HG02943 (cell line): Measurements from ENCODE around the gene HMGB2.

ENCODE experiments used
- ATAC-seq: cut with Tn5 transposase; IDR thresholded peaks from one replicate; pipeline ENCODE4 v1.9.1; 2021; ENCODE audit warnings: mild to moderate bottlenecking, low read depth, moderate library complexity; ENCODE audit not compliant: unreplicated experiment

HMGB2 gene

DNA sequence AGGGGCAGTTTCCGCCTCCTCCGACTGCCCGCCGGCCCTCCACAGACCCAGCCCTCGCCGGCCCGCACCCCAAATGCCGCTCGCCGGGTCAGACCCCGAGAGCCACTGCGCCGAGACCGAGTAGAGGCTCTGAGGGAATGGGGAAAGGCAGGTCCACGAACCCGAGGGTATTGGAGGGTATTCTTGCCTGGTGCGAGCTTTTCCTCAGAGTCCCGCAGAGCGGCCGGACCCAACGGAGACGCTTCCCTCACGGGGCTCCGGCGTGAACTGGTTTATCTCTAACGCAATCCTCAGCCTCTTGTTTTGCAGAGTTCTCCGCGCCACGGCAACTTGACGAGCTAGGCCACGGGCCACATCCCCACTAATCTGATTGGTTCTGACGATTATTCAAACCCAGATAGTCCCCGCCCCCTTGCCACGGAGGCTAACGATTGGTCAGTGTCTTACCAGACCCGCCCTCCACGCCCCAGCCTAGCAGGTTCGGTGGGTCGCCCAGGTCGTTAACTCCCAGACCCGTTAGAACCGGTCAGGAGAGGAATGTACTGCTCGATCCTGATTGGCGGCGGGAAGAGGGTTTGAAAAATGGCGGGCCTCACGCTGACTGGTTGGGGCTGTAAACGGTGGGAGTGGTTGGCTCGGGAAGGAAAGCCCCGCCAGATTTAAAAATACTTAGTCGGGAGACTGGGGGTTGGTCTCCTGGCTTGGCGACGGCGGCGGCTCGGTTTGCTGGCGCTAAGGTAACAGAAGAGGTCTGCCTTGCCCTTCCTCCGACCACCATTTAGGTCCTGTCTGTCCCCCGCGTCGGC lies at the start of gene HMGB2:
TSS of gene HMGB2 (minus strand) at position 274 of the 806 bp plus-strand sequence. CDS start 709 bp downstream, outside the sequence.
- ATAC-seq, result peak; percentile 92

DNA sequence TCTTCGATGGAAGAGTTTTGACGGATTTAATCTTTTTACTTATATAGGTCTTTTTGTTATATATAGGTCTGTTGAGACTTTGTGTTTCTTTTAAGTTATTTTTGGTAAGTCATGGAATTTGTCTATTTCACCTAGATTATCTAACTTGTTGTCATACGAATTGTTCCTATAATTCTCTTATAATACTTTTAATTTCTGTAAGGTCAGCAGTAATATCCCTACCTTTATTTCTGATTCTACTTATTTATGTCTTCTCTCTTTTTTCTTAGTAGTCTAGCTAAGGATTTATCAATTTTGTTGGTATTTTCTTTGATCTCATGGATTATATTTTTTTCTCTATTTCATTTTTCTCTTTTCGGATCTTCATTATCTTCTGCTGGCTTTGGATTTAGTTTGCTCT lies 48.2 kb upstream of the HMGB2 start:
- ATAC-seq, result no peak

DNA sequence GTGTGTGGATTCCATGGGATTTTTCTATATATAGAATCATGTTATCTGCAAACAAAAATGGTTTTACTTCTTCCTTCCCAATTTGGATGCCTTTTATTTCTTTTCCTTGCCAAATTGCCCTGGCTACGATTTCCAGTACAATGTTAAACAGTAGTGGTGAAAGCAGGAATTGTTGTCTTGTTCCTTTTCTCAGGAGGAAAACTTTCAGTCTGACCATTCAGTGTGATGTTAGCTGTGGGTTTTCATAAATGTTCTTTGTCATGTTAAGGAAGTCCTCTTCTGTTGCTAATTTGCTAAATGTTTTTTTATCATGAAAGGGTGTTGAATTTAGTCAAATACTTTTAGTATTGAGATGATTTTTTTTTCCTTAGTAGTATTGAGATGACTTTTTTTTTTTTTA lies 47.5 kb upstream of the HMGB2 start:
- no peak for ATAC-seq

DNA sequence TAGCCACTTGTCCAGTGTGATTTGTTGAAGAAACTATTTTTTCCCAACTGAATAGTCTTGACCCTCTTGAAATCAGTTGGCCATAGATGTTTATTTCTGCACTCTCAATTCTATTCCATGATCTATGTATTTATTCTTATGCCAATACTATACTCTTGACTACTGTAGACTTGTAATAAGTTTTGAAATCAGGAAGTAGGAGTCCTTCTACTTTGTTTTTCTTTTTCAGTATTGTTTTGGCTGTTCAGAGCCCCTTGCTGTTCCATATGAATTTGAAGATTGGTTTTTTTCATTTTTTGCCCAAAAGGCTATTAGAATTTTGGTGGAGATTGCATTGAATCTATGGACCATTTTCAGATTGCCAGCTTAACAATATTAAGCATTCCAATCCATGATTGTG lies 46.8 kb upstream of the HMGB2 start:
- no peak for ATAC-seq

DNA sequence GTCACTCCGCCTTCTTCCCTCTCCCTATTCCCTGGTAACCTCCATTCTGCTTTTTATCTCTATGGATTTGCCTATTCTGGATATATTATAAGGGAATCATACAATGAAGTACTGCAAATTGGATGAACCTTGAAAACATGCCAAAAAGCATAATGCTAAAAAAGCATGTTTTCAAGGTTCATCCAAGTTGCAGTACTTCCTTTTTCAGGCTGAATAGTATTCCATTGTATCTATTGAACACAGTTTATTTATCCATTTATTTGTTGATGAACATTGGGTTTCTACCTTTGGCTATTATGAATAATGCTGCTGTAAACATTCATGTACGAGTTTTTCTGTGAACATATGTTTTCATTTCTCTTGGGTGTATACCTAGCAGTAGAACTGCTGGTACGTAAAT lies 45.8 kb upstream of the HMGB2 start:
- no peak for ATAC-seq

DNA sequence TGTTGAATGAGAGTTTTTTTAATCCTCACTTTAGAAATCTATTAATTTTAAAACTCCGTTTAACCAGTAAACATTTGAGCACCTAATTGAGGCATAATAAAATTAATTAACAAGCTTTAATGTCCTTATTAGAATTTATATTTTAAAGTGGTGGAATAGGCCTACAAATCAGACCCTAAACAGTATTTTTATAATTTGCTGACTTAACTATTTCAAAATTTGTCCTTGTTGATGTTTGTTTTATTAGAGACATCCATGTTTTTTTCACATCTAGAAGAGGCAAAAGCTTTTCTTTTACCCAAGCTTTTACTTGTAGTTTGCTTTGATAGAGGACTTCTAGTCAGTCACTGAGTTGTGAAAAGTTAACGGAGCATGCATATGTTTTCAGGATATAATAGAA lies 40.4 kb upstream of the HMGB2 start:
- ATAC-seq, result no peak

DNA sequence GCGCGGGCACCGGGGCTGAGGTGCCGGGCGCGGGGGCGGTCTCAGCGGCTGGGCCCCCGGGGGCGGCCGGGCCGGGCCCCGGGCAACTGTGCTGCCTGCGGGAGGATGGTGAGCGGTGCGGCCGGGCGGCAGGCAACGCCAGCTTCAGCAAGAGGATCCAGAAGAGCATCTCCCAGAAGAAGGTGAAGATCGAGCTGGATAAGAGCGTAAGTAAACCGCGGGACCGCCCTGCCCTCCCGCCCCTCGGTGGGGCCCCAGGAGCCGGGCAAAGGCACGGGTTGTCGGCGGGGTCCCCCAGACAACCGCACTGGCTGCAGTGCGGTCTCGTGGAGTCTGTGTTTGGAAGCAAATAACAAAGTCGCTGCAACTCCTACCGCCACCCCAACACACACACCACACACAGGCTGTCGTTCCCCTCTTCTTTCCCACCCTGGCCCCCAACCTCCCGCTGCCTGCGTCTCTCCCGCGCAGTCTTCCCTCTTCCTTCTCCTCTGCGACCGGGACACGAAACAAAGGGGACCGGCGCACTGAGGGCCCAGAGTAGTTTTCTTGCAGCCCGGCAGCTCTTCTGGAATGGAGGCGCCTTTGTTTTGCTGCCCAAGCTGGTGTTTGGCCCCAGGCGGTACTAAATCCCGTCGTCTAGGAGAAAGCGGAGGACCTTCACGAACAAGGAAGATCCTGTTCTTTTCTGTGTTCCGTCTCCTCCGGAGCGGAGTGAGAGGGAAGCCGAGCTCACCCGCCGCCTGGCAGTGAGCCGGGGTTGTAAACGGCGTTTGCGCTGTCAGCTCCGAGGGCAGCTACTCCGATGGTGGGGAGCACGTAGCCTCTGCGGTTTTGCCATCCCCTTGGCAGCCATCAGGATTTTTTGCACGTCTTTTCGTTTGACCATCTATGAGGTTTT lies 37.4 kb upstream of the HMGB2 start:
- peak; percentile 21 for ATAC-seq

DNA sequence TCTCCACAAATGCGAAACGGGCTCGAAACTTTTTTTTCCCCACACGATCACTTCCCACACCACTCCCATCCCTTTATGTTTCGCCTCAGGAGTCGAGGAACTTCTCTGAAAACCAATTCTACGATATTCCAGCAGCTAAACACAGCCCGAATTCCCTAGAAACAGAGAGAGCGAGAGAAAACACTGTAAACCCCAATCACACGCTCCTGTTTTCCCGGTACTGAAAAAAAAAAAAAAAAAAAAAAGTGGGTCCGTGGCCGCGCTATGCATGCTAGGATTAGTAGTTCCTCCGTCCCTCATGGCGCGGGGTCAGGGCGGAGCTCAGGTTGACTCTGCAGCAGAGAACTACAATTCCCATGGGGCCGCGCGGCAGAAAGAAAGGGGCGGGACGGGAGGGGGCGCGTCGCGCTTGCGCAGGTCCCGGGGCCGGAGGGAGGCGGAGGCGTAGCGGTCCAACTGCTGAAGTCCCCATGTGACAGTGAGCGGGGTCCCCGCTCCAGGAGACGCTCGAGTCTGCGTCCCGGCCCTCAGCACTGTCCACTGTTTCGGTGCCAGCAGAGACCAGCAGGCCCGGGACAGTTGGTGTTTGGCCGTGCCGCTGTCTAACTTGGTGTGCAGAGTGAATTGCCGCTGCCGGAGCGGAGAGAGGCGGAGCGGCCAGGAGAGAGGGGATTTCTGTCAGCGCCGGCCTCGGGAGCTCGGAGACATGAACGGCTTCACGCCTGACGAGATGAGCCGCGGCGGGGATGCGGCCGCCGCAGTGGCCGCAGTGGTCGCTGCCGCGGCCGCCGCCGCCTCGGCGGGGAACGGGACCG lies 36.5 kb upstream of the HMGB2 start, which contains the start of gene SAP30:
TSS of gene SAP30 (plus strand) at position 478 of the 815 bp plus-strand sequence. CDS start at position 707, 229 bp downstream.
- peak; percentile 65 for ATAC-seq

DNA sequence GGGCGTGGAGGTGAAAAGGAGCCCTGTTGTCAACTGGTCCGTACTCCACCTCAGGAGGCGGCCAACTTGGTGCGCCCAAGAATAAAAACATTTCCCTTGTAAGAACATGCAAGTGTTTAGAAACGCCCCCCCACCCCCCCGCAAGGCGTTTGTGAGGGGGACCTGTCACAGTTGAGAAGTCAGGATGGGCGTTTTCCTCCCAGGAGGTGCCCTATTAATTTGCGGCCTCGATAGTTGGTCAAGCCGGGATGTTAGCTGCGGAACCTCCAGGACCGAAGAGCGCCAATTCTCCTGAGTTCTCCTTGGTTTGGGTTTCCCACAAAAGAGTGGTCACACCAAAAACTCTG lies 35.9 kb upstream of the HMGB2 start:
- peak; percentile 10 for ATAC-seq

DNA sequence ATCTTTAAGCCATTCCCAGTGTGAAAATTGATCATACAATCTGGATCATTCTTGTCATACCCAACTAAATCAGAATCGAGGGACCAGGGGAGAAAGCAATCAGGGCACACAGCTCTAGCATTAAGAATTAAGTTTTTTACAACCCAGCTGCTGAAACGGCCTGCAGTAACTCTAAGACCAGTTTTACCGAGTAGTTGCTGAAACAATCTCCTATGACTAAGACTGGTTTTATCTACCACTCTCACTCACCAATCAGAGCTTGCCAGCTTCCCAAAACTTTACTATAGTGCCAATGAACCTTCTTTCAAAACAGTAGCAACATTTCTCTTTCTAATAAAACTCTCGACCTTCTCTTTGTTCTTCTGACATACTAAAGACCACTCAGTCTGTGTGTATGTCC lies 33.8 kb upstream of the HMGB2 start:
- ATAC-seq, result no peak

DNA sequence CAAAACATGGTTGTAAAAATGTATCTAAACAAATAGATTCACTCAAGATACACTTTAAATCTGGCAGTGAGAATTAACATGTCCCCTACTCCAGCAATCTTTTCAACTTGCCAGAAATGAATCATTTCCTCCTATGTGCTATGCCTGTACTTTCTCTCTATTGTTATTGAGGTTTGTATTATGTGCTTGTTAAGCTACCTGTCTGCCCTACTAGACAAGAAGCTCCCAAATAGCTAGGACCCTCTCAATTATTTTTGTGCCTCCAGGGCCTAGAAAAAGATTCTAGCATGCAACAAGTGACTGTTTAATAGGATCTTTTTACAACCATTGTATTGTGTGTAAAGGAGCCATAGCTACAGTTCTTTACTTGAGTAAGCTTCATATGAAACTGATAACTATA lies 33.1 kb upstream of the HMGB2 start:
- no peak for ATAC-seq

DNA sequence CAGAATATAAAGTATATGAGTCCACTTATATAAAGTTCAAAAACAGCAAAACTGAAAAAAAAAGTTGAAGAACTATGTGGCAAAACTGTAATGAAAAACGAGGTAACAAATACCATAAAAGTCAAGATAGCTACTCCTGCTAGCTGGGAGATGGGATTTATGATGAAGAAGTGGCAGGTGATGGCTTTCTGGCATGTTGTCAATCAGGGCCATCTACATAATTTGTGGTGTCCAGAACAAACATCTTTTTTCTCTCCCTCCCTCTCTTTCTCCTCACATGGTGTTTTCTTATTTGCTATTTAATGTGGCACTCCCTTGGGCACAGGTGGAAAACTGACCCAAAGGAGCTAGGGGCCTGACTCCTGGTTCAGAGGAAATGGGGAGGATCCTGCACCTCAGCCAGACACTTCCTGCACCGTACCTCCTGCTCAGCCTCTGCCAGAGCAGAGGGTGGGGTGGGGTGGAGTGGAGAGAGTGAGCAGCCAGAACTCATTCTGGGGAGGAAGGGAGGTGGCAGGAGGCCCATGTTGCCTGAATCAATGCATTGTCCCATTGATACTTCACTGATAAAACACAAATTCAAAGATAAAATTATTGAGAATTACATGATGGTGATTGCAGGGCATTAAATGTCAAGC lies 31.3 kb upstream of the HMGB2 start:
- ATAC-seq, result no peak

DNA sequence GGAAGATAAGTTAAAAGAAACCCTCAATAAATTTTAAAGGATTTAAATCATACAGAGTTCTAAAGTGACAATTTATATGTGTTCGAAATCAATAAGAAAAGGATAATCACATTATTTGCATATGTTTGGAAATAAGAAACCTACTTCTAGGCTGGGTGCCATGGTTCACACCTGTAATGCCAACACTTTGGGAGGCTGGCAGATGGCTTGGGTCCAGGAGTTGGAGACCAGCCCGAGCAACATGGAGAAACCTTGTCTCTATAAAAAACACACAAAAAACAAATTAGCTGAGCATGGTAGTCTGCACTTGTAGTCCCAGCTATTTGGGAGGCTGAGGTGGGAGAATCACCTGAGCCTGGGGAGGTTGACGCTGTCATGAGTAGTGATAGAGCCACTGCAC lies 28.5 kb upstream of the HMGB2 start:
- ATAC-seq, result no peak

DNA sequence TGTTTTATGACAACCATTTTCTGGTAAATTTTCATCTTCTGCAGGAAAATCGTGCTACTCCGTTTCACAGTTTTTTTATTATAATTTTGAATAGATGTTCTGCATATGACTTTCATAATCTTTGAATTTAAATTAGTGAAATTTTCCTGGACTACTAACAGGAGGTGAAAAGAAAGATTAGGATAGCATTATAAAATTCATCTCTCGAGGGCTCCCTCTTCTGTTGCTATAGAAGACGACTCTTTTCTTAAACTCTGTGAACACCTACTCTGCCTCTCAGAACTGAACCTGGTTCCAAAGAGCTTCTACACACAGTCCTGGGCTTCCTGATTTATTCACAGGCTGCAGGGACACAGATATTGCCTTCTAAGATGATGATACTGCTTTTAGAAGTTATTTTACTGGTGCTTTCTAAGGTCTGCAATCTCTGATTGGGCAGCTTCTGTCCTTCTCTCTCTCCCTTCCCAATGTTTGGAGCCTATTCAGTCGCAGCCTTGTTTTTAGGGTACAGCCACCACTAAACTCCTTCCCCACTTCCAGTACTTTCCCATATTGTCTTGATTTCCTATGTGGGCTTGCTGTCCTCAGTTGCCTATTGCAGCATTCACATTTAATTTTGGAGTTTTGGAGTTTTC lies 26.5 kb upstream of the HMGB2 start:
- ATAC-seq, result no peak

DNA sequence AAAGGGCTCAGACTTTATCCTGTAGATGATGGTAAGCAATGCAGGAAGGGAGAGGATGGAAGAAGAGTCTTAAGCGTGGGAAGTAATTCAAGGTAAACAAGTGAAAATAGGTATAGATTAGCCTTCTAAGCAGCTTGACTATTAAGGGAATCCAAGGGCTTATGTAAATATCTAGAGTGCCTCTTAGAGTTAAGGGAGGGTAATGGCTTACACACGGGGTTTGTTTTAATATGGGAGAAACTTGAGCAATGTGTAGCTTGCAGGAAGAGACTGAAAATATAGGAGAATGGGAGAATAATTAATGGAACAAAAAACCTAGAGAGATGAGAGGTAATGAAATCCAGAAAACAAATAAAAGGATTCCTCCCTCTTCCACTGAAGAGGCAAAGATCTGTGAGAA lies 23.8 kb upstream of the HMGB2 start:
- no peak for ATAC-seq

DNA sequence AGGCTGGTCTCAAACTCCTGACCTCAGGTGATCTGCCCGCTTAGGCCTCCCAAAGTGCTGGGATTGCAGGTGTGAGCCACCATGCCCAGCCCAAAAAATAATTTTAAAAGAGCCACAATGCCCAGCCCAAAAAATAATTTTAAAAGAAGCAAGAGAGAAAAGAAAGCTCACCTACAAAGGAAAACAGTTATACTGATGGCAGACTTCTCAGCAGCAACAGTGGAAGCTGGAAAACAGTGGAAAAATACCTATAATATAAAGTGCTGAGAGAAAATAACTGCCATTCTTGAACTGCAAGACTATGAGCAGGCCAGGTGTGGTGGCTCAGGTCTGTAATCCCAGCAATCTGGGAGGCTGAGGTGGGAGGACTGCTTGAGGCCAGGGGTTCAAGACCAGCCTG lies 13.3 kb upstream of the HMGB2 start:
- no peak for ATAC-seq

DNA sequence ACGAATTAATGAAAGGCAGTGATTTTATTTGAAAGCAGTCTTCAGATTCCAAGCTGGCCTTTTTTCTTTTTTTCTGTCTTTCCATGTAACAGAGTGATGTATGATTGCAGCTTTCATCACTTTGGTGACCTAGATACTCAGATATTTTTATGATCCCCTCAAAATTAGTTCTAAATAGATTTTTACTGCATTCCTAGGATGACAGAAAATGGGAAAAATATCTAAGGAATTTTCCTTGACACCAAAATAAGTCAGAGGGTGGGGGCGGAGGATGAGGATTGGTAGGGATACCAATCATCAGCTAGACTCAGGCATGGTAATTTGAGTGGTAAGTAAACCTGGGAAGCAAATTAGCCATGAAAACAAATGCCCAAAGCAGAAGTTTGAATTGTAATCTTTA lies 11.9 kb upstream of the HMGB2 start:
- ATAC-seq, result no peak

DNA sequence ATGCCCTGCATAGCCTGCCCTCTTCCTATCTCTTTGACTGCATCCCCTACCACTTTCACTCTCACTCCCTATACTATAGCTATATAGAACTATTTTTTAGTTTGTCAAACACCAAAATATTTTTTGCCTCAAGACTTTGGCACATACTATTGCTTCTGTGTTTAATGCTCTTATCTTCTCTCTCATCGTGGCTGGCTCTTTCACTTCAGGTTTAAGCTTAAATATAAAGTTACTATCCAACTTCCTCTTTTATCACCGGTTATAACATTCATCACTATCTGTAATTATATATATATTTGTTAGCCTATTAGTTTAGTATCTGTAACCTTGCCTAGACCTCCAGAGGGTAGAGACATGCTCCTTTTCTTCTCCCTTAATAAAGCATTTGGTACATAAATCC lies 11.5 kb upstream of the HMGB2 start:
- ATAC-seq, result no peak

DNA sequence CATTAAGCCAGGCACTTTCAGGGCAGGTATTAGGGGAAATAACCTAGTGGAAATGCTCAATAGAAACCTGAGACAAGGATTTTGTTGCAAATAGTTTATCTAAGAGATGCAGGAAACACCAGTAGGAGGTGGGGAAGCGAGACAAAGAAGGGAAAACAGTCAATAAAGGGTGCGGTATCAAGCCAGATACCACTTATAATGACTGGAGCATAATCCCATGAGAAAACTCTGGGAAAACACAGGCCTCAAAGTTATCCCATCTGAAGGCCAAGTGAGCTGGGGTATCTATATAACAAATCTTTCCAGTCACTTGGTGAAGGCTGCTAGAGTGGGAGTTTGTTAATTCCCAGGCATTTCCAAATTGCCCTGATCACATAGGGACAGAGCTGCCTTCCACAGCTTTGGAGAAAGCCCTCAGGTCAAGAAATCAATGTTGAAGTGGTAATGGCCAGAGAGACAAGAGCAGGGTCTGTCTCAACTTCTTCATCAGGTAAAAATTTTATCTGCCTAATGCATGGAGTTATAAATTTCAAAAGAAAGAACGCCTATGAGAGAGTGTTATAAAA lies 9.8 kb upstream of the HMGB2 start:
- no peak for ATAC-seq

DNA sequence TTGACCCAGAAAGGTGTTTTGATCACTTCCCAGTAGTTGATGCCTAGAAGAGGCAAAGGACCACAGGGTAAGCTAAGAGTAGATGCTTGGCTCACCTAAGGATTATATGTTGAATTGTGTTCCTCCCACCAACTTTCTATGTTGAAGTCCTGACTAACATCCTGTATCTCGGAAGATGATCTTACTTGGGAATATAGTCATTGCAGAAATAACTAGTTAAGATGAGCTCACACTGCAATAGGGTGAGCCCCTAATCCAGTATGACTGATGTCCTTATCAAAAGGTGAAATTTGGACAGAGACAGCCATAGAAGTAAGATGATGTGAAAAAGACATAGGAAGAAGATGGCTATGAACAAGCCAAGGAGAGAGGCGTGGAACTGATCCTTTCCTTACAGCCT lies 3.3 kb upstream of the HMGB2 start:
- no peak for ATAC-seq
